ENCODE data around the gene PROZ. TPM values are rescaled to one million over a fixed set of nuclear protein-coding genes. Genes with fewer than 3 reads are reported as not detected.
A peak's percentile ranks its signal among the peaks of the same experiment; 100 is the strongest.

PROZ gene
- total RNA-seq, 6 donors from 2014 or later: not detected

GRCh38 chr13:113152984-113153809 lies 5.3 kb upstream of the PROZ start:
- H3K4me3 ChIP-seq: peak overlapping the region; percentile 18 to 54 (median 45)
- TF ChIP-seq EP300 (IDR thresholded peaks at IDR 0.05): no peak
- no peak for TF ChIP-seq CTCF (IDR thresholded peaks at IDR 0.05)
- TF ChIP-seq POLR2A (IDR thresholded peaks at IDR 0.05): no peak
- TF ChIP-seq POLR2AphosphoS5 (IDR thresholded peaks at IDR 0.05): no peak
- peaks cover 10 to 23% (median 15%) of the 10 kb centered on the region in 4 donors for H3K4me1 ChIP-seq
- peak overlapping the region; percentile 47 to 75 (median 62) for H3K27ac ChIP-seq
- no peaks in the 10 kb centered on the region for H3K27me3 ChIP-seq
- ATAC-seq (ENCODE audit: low FRiP score in 2 of 2): peak; percentile 42 to 64
- DNase-seq: peak; percentile 36 to 89
- no peaks in the 10 kb centered on the region for H3K36me3 ChIP-seq
- no peaks in the 10 kb centered on the region for H3K9me3 ChIP-seq
- 17 to 28% methylated on average over 35 to 53 of the region's 60 CpGs for WGBS, 2 donors

GRCh38 chr13:113153810-113154748 lies 4.4 kb upstream of the PROZ start:
- H3K27ac ChIP-seq: peak overlapping the region; percentile 47 to 75 (median 62)
- 9% methylated on average over 15 to 21 of the region's 76 CpGs for WGBS, 2 donors
- H3K4me1 ChIP-seq: peaks cover 10 to 23% (median 15%) of the 10 kb centered on the region in 4 donors
- TF ChIP-seq POLR2A (IDR thresholded peaks at IDR 0.05): peak in 2 of 4 donors; percentile 33 to 64
- TF ChIP-seq EP300 (IDR thresholded peaks at IDR 0.05): no peak
- peak; percentile 73 to 81 for TF ChIP-seq POLR2AphosphoS5 (IDR thresholded peaks at IDR 0.05)
- no peak for TF ChIP-seq CTCF (IDR thresholded peaks at IDR 0.05)
- H3K36me3 ChIP-seq: no peaks in the 10 kb centered on the region
- no peaks in the 10 kb centered on the region for H3K9me3 ChIP-seq
- ATAC-seq (ENCODE audit: low FRiP score in 2 of 2) (peak; percentile 81 to 89), DNase-seq (peak; percentile 73 to 93)
- H3K4me3 ChIP-seq: peak overlapping the region; percentile 18 to 54 (median 45)
- H3K27me3 ChIP-seq: no peaks in the 10 kb centered on the region

GRCh38 chr13:113155201-113155600 lies 3.2 kb upstream of the PROZ start:
- Histone ChIP-seq H3K36me3 (no peaks in the 10 kb centered on the region), H3K27me3 (no peaks in the 10 kb centered on the region), H3K9me3 (no peaks in the 10 kb centered on the region), H3K27ac (no peak overlapping the region), H3K4me1 (peaks cover 10 to 23% (median 15%) of the 10 kb centered on the region in 4 donors), H3K4me3 (no peak overlapping the region)
- no peak for ATAC-seq (ENCODE audit: low FRiP score in 2 of 2)
- TF ChIP-seq EP300 (IDR thresholded peaks at IDR 0.05): no peak
- TF ChIP-seq POLR2AphosphoS5 (IDR thresholded peaks at IDR 0.05): no peak
- TF ChIP-seq POLR2A (IDR thresholded peaks at IDR 0.05): no peak
- no peak for TF ChIP-seq CTCF (IDR thresholded peaks at IDR 0.05)
- 84 to 96% methylated on average over 3 of the region's 3 CpGs for WGBS, 2 donors
- DNase-seq: no peak

- TF ChIP-seq CTCF (IDR thresholded peaks at IDR 0.05) (no peak), EP300 (IDR thresholded peaks at IDR 0.05) (no peak), POLR2AphosphoS5 (IDR thresholded peaks at IDR 0.05) (no peak), POLR2A (IDR thresholded peaks at IDR 0.05) (no peak)
- no peaks in the 10 kb centered on the region for H3K36me3 ChIP-seq
- WGBS, 2 donors: 91 to 92% methylated on average over 8 to 9 of the region's 9 CpGs
Measured at GRCh38 chr13:113155982-113156655, 2.3 kb upstream of the PROZ start.

More at GRCh38 chr13:113155982-113156655, 2.3 kb upstream of the PROZ start:
- Histone ChIP-seq H3K4me3 (no peak overlapping the region), H3K27ac (no peak overlapping the region), H3K9me3 (no peaks in the 10 kb centered on the region), H3K27me3 (peaks cover 0 to 3% (median 0%) of the 10 kb centered on the region in 4 donors), H3K4me1 (peaks cover 10 to 23% (median 15%) of the 10 kb centered on the region in 4 donors)
- ATAC-seq (ENCODE audit: low FRiP score in 2 of 2): no peak
- no peak for DNase-seq

Measured in upper lobe of left lung (tissue), 6 donors.